Omental fat pad (tissue), 4 donors: ENCODE measurements around the gene LMLN. TPM values are rescaled to one million over a fixed set of nuclear protein-coding genes. Genes with fewer than 3 reads are reported as not detected.

Experiments
- ATAC-seq: fragments of 150-250 bp; one replicate; pipeline ENCODE4 v1.9.1; 2016; ENCODE audit warnings: mild to moderate bottlenecking, moderate library complexity; ENCODE audit not compliant: low FRiP score
- DNase-seq: peaks from one replicate; pipeline ENCODE4 v3.0.0-alpha.2; 2019; ENCODE audit warnings: low spot score
- total RNA-seq, 4 donors: library from RNA; depleted of rRNA; stranded (reverse); fragments of >200 nt; gene quantifications; one replicate each; pipeline ENCODE4 v1.1.0, GENCODE V29; 2016
- TF ChIP-seq, protein P1 (sequence below), 3 donors: fragments of 450-650 bp; IDR thresholded peaks; one replicate each; pipeline ENCODE4 v1.5.1; 2016 to 2017; ENCODE audit warnings: antibody characterized with exemption in 3 of 3, mild to moderate bottlenecking in 3 of 3, moderate library complexity in 2 of 3

The LMLN gene
- total RNA-seq, 4 donors from 2014 or later, result 2.5 to 5.5 (median 3.5) TPM

DNA sequence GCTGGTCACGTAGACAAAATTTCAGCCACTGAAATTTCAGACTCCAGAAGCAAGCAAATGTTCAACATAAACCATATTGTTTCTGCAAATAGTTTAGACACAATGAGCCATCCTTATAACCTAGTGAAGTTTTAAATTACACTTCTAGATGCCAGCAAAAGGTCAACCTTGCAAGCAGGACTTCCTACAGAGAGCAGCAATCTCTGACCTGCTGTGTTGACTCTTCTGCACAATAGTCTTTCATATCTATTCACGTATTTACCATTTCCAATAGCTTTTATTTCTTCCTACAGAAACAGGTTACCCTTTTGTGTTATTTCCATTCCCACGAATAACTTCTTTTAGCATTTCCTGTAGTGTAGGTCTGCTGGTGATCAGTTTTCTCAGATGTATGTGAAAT is 10.6 kb downstream of the LMLN start:
- DNase-seq, result no peak
- no peak for ATAC-seq
- TF ChIP-seq, protein P1, sequence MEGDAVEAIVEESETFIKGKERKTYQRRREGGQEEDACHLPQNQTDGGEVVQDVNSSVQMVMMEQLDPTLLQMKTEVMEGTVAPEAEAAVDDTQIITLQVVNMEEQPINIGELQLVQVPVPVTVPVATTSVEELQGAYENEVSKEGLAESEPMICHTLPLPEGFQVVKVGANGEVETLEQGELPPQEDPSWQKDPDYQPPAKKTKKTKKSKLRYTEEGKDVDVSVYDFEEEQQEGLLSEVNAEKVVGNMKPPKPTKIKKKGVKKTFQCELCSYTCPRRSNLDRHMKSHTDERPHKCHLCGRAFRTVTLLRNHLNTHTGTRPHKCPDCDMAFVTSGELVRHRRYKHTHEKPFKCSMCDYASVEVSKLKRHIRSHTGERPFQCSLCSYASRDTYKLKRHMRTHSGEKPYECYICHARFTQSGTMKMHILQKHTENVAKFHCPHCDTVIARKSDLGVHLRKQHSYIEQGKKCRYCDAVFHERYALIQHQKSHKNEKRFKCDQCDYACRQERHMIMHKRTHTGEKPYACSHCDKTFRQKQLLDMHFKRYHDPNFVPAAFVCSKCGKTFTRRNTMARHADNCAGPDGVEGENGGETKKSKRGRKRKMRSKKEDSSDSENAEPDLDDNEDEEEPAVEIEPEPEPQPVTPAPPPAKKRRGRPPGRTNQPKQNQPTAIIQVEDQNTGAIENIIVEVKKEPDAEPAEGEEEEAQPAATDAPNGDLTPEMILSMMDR (IDR thresholded peaks at IDR 0.05), result no peak

DNA sequence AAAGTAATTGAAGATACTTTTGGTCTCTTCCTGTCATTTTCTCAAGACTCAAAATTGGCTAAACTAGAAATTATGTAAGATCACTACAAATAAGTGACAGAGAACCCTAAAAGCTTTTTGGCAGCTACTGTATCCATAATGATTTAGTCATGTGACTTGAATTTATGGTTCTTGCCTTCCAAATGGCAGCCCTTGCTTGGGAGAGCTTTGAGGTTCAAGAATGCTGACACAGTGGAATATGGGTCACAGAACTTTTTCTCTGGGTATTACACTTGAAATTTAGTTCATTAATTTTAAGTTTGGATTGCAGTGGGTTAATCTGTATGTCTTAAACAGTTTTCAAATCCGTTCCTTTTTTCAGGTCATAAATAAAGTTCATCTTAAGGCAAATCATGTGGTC is 14.0 kb downstream of the LMLN start:
- ATAC-seq (no peak), DNase-seq (no peak)
- TF ChIP-seq, protein P1 (IDR thresholded peaks at IDR 0.05), result no peak

DNA sequence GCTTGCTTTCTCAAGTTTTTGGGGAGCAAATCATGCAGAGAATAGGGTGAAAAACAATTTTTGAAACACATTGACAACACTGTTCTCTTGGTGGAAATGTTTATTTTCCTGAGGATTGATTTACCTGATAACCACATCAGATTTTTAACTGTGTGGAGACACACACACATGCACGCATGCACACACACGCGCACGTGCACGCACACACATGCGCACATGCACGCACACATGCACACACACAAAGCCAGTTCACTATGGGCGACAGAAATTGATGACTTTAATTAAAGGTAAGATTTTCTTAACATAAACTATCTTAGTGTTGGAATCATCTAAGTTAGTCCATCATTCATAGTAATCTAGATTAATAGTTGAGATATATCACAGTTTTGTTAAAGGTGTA is 15.3 kb downstream of the LMLN start:
- ATAC-seq, result no peak
- TF ChIP-seq, protein P1 (IDR thresholded peaks at IDR 0.05), result no peak
- no peak for DNase-seq

DNA sequence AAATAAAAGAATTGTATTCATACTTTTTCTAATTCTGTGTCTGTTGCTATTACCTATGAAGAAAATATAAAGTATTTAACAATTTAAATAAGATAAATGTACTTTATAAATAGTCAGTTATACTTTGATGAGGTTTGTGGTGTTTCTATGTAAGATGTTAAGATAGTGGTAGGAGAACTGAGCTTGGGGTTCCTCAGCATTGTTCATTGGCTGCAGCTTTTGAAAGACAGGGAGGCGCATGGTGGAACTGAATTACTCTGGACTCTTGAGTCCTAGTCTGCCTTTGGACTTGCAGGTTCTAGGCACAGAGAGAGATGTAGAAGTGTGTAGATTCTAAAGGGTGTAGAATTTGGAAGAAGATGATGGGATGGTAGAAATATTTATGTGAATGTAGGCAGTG is 23.1 kb downstream of the LMLN start:
- no peak for ATAC-seq
- TF ChIP-seq, protein P1 (IDR thresholded peaks at IDR 0.05), result no peak
- no peak for DNase-seq

DNA sequence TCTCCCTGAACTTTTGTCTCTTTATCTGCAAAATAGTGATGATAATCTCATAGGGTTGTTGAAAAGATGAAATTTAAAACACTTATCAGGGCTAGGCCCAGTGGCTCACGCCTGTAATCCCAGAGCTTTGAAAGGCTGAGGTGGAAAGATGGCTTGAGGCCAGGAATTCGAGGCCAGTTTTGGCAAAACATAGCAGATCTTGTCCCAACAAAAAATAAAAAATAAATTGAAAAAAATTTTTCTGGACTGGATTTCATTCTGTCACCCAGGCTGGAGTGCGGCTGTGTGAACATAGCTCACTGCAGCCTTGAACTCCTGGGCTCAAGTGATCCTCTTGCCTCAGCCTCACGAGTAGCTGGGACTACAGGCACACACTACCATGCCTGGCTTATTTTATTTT is 29.6 kb downstream of the LMLN start:
- DNase-seq, result no peak
- no peak for ATAC-seq
- TF ChIP-seq, protein P1 (IDR thresholded peaks at IDR 0.05), result no peak

DNA sequence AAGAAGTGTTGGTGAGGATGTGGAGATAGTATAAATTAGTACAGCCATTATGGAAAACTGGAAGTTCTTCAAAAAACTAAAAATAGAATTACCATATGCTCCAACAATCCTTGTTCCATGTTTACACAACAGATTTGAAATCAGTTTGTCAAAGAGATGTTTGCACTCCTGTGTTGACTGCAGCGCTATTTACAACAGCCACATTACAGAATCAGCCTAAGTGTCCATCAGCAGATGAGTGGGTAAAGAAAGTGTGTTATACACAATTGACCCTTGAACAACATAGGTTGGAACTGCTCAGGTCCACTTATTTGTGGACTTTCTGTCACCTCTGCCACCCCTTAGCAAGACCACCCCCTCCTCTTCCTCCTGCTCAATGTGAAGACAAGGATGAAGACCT is 34.7 kb downstream of the LMLN start:
- DNase-seq (no peak), ATAC-seq (no peak)
- TF ChIP-seq, protein P1 (IDR thresholded peaks at IDR 0.05), result no peak

DNA sequence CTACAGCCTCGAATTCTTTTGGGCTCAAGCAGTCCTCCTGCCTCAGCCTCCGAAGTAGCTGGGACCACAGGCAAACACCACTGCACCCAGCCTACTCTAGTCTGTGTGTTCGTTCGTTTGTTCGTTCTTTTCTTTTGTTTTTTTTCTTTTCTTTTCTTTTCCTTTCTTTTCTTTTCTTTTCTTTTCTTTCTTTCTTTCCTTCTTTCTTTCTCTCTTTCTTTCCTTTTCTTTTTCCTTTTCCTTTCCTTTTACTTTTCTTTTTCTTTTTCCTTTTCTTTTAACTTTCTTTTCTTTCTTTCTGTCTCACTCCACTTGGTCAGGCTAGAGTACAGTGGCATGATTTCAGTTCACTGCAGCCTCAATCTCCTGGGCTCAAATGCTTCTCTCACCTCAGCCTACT is 36.8 kb downstream of the LMLN start:
- DNase-seq (no peak), ATAC-seq (no peak)
- TF ChIP-seq, protein P1 (IDR thresholded peaks at IDR 0.05), result no peak
